Chondrocyte (in vitro differentiated cells): Measurements from ENCODE around the gene LYRM4. TPM values are rescaled to one million over a fixed set of nuclear protein-coding genes. Genes with fewer than 3 reads are reported as not detected.

Source experiments
- DNase-seq: peaks from one replicate; pipeline ENCODE4 v3.0.0; 2021; ENCODE audit warnings: mixed read lengths, low spot score
- H3K27ac Mint-ChIP-seq: one replicate; pipeline ENCODE4 v1.8.0; 2021; ENCODE audit warnings: mild to moderate bottlenecking, moderate library complexity, mixed read lengths; ENCODE audit not compliant: unreplicated experiment
- H3K27me3 Mint-ChIP-seq: 2 replicates; pipeline ENCODE4 v1.8.0; 2021; ENCODE audit warnings: low read depth, mixed read lengths
- H3K36me3 Mint-ChIP-seq: 2 replicates; pipeline ENCODE4 v1.8.0; 2021; ENCODE audit warnings: low read depth, mixed read lengths
- H3K4me1 Mint-ChIP-seq: 2 replicates; pipeline ENCODE4 v1.8.0; 2021; ENCODE audit warnings: low read depth, mild to moderate bottlenecking, mixed read lengths
- H3K4me3 Mint-ChIP-seq: one replicate; pipeline ENCODE4 v1.8.0; 2021; ENCODE audit warnings: mild to moderate bottlenecking, moderate library complexity, mixed read lengths; ENCODE audit not compliant: unreplicated experiment
- H3K9me3 Mint-ChIP-seq: 2 replicates; pipeline ENCODE4 v1.8.0; 2021; ENCODE audit warnings: low read depth, mixed read lengths
- total RNA-seq: library from RNA; stranded (reverse); gene quantifications from 3 replicates; pipeline ENCODE4 v1.2.1, GENCODE V29; 2021
- TF ChIP-seq, protein P1 (sequence below): fragments of 200-600 bp; sonication (generic); IDR thresholded peaks from 2 replicates; pipeline ENCODE4 v1.5.0; 2021; ENCODE audit warnings: antibody characterized with exemption, mild to moderate bottlenecking, moderate library complexity

The LYRM4 gene
- total RNA-seq, 1 donor from 2014 or later: 18.0 TPM

DNA sequence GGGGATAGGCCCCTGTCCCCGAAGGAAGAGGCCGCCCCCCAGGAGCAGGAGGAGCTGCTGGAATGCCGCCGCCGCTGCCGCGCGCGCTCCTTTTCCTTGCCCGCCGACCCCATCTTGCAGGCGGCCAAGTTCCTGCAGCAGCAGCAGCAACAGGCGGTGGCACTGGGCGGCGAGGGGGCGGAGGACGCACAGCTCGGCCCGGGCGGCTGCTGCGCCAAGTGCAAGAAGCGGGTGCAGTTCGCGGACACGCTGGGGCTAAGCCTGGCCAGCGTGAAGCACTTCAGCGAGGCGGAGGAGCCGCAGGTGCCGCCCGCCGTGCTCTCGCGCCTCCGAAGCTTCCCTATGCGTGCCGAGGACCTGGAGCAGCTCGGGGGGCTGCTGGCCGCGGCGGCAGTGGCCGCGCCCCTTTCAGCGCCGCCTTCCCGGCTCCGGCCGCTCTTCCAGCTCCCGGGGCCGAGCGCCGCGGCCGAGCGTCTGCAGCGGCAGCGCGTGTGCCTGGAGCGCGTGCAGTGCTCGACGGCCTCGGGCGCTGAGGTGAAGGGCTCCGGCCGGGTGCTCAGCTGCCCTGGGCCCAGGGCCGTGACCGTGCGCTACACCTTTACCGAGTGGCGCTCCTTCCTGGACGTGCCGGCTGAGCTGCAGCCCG is 175.0 kb downstream of the LYRM4 start:
- H3K27me3 Mint-ChIP-seq: no peaks in the 10 kb centered on the region
- H3K4me1 Mint-ChIP-seq: peaks cover 14% of the 10 kb centered on the region
- no peak for DNase-seq

DNA sequence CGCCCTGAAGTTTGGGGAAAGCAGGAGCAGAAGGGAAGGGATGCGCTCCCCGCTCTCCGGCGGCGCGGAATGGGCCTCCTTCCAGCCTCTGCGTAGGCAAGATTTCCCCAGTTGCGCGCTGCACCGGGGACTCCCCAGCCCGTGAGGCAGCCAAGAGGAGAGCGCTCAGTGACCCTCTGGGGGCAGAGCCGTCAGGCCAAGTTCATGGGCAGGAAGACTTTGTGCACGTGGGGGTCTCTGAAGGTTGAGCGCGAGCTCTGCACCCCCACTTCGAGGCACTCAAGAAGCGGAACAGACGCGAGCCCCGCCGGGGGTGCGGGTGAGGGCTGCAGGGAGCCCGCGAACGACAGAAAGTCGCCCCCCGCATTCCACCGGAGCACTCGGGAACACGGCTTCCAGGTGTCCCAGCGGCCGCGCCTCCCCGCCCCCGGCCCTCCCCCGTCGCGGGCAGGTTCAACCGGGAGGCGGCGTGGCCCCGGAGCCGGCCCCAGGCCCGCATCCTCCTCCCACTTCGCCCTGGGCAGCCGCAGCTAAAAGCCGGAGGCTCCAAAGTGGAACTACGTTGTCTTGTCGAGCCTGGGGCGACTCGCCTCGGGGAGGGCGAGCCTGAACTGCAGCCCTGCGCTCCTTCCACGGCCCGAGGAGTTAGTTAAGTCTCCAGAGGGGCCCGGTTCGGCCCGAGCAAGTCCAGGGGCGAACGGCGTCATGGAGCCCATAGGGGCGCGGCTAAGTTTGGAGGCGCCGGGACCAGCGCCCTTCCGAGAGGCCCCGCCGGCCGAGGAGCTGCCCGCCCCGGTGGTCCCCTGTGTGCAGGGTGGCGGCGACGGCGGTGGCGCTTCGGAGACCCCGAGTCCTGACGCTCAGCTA is 175.7 kb downstream of the LYRM4 start, which contains the start of gene PPP1R3G:
Gene PPP1R3G, plus strand, starts transcription at position 561 of the 867 bp plus-strand sequence. Its CDS starts 145 bp downstream, at position 706.
- Mint-ChIP-seq H3K27ac (peak within 1 kb of the TSS; percentile 73), H3K27me3 (no peaks in the 10 kb centered on the region), H3K36me3 (no peaks in the 10 kb centered on the region), H3K4me3 (peak within 1 kb of the TSS; percentile 82), H3K9me3 (no peaks in the 10 kb centered on the region), H3K4me1 (peaks cover 14% of the 10 kb centered on the region)
- no peak for DNase-seq
- TF ChIP-seq, protein P1, sequence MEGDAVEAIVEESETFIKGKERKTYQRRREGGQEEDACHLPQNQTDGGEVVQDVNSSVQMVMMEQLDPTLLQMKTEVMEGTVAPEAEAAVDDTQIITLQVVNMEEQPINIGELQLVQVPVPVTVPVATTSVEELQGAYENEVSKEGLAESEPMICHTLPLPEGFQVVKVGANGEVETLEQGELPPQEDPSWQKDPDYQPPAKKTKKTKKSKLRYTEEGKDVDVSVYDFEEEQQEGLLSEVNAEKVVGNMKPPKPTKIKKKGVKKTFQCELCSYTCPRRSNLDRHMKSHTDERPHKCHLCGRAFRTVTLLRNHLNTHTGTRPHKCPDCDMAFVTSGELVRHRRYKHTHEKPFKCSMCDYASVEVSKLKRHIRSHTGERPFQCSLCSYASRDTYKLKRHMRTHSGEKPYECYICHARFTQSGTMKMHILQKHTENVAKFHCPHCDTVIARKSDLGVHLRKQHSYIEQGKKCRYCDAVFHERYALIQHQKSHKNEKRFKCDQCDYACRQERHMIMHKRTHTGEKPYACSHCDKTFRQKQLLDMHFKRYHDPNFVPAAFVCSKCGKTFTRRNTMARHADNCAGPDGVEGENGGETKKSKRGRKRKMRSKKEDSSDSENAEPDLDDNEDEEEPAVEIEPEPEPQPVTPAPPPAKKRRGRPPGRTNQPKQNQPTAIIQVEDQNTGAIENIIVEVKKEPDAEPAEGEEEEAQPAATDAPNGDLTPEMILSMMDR: no peak

More for the DNA sequence above, 175.0 kb downstream of the LYRM4 start:
- Mint-ChIP-seq H3K4me3 (peak overlapping the region; percentile 72), H3K36me3 (peaks cover 2% of the 10 kb centered on the region), H3K27ac (no peak overlapping the region), H3K9me3 (no peaks in the 10 kb centered on the region)
- TF ChIP-seq, protein P1: no peak

DNA sequence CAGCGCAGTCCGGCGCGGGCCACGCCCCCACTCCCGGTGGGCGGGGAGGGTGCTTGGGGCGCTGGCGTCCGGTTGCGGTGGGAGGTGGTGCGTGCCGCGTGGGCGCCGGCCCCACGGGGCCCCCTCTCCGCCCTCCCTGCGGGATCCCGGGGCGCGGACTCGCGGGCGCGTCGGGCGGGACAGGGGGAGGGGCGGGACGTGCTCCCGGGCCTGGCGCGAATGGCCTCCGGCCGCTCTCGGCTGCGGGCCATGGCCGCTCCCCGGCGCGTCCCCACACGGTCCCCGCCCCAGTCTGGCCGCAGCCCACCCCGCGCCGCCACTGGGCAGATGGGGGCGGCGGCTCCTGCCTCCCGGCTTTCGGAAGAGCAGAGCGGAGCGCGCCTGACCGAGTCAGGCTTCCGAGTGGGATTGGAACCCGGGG is 176.4 kb downstream of the LYRM4 start:
- peak overlapping the region; percentile 73 for H3K27ac Mint-ChIP-seq
- no peak for DNase-seq
- TF ChIP-seq, protein P1: no peak
- peak overlapping the region; percentile 82 for H3K4me3 Mint-ChIP-seq
- no peaks in the 10 kb centered on the region for H3K36me3 Mint-ChIP-seq
- H3K27me3 Mint-ChIP-seq: no peaks in the 10 kb centered on the region
- no peaks in the 10 kb centered on the region for H3K9me3 Mint-ChIP-seq
- H3K4me1 Mint-ChIP-seq: peaks cover 14% of the 10 kb centered on the region

DNA sequence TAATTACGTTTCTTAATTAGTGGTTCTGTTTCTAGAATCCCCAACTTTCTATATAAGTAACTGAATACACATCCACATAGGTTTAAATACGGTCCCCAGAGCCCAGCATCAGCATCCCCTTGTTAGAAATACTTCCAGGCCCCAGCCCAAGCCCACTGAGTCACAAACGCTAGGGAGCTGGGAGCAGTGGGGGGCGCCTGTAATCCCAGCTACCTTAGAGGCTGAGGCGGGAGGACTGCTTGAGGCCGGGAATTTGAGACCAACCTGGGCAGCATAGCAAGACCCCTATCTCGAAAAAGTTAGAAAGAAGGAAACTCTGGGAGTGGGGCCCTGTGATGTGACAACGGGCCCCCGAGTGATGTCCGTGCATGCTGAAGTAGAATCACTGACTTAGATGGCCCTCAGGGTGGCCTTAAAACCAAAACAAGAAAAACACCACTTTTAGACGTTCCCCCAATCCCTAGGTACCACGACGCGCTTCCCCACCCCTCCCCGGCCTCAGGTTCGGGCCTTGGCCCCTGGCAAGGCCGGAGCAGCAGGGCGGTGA is 176.9 kb downstream of the LYRM4 start:
- Mint-ChIP-seq H3K9me3 (no peaks in the 10 kb centered on the region), H3K27me3 (no peaks in the 10 kb centered on the region), H3K27ac (no peak overlapping the region), H3K36me3 (no peaks in the 10 kb centered on the region), H3K4me3 (peak overlapping the region; percentile 56), H3K4me1 (peaks cover 14% of the 10 kb centered on the region)
- TF ChIP-seq, protein P1: no peak
- no peak for DNase-seq

DNA sequence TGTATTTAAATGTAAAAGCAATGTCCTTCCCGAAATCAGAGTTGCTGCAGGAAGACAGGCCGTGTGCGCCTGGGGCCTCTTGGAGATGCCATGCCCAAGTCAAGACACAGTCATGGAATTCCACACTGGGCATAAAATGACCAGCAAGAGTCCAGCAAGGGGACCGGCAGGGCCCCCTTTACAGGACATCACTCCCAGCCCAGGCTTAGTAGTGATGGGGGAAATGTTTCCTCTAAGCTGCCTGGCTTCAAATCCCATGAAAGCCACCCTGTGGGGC is 177.5 kb downstream of the LYRM4 start:
- DNase-seq: no peak
- no peaks in the 10 kb centered on the region for H3K27me3 Mint-ChIP-seq
- H3K4me1 Mint-ChIP-seq: peaks cover 14% of the 10 kb centered on the region
- no peaks in the 10 kb centered on the region for H3K9me3 Mint-ChIP-seq
- TF ChIP-seq, protein P1: no peak
- no peak overlapping the region for H3K4me3 Mint-ChIP-seq
- no peaks in the 10 kb centered on the region for H3K36me3 Mint-ChIP-seq
- no peak overlapping the region for H3K27ac Mint-ChIP-seq
